NCI-H446 treated with DMSO at 0.1 percent for 48 hours (cell line): ENCODE results near the gene KIF26A.
A peak's percentile ranks its signal among the peaks of the same experiment; 100 is the strongest.
"Not testable (repeated sequence)": the region's sequence is repeated elsewhere in the genome, so short reads cannot be mapped to it uniquely, and the experiment has no call there.

ENCODE experiments used
- DNase-seq: peaks from one replicate; lab custom pipeline; 2025; lab: John Stamatoyannopoulos, UW

Gene KIF26A

GRCh38 chr14:104208331-104208730, 69.9 kb downstream of the KIF26A start:
- not testable (repeated sequence) for DNase-seq

GRCh38 chr14:104209071-104209470, 70.7 kb downstream of the KIF26A start:
- not testable (repeated sequence) for DNase-seq

- DNase-seq = no peak
Observed at GRCh38 chr14:104209985-104210816, 71.8 kb downstream of the KIF26A start.

GRCh38 chr14:104210817-104211195, 72.4 kb downstream of the KIF26A start:
- DNase-seq = no peak

- no peak for DNase-seq
Observed at GRCh38 chr14:104211215-104211614, 72.8 kb downstream of the KIF26A start.

- no peak for DNase-seq
Observed at GRCh38 chr14:104211741-104212140, 73.4 kb downstream of the KIF26A start.

- no peak for DNase-seq
Observed at GRCh38 chr14:104212206-104213095, 74.1 kb downstream of the KIF26A start.

GRCh38 chr14:104213301-104214034, 75.1 kb downstream of the KIF26A start:
- no peak for DNase-seq

GRCh38 chr14:104214431-104215218, 76.2 kb downstream of the KIF26A start:
- DNase-seq = no peak

GRCh38 chr14:104215706-104216334, 77.4 kb downstream of the KIF26A start:
- no peak for DNase-seq

GRCh38 chr14:104216457-104216856, 78.1 kb downstream of the KIF26A start:
- no peak for DNase-seq

- no peak for DNase-seq
Observed at GRCh38 chr14:104217486-104218360, 79.3 kb downstream of the KIF26A start.

- no peak for DNase-seq
Observed at GRCh38 chr14:104218361-104219180, 80.2 kb downstream of the KIF26A start.

- peak; percentile 90 for DNase-seq
Observed at GRCh38 chr14:104219731-104220214, 81.4 kb downstream of the KIF26A start.

- peak; percentile 84 for DNase-seq
Observed at GRCh38 chr14:104220215-104221070, 82.1 kb downstream of the KIF26A start.

- DNase-seq = no peak
Observed at GRCh38 chr14:104221071-104221625, 82.8 kb downstream of the KIF26A start.

GRCh38 chr14:104221636-104222369, 83.4 kb downstream of the KIF26A start:
- peak; percentile 41 for DNase-seq
